Measurements from ENCODE around the gene UTF1.

DNA sequence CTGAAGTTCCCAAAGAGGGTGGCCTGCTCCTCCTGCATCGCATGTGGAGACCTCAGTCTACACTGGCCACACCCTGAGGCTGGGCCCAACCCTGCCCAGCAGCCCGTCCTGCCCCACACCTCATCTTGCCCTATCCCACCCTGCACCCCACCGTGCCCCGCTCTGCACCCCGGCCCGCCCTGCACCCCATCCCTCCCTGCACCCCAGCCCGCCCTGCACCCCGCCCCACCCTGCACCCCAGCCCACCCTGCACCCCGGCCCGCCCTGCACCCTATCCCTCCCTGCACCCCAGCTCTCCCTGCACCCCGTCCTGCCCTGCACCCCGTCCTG is 22.2 kb downstream of the UTF1 start:
- TF ChIP-seq, protein P1, sequence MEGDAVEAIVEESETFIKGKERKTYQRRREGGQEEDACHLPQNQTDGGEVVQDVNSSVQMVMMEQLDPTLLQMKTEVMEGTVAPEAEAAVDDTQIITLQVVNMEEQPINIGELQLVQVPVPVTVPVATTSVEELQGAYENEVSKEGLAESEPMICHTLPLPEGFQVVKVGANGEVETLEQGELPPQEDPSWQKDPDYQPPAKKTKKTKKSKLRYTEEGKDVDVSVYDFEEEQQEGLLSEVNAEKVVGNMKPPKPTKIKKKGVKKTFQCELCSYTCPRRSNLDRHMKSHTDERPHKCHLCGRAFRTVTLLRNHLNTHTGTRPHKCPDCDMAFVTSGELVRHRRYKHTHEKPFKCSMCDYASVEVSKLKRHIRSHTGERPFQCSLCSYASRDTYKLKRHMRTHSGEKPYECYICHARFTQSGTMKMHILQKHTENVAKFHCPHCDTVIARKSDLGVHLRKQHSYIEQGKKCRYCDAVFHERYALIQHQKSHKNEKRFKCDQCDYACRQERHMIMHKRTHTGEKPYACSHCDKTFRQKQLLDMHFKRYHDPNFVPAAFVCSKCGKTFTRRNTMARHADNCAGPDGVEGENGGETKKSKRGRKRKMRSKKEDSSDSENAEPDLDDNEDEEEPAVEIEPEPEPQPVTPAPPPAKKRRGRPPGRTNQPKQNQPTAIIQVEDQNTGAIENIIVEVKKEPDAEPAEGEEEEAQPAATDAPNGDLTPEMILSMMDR (IDR thresholded peaks at IDR 0.05 in 8 of 11, conservative IDR thresholded peaks at IDR 0.05 in 3 of 11), result no peak
- TF ChIP-seq POLR2AphosphoS5 (IDR thresholded peaks at IDR 0.05) (no peak), POLR2A (IDR thresholded peaks at IDR 0.05) (no peak)
